Measurements from ENCODE around the gene LCE1A. TPM values are rescaled to one million over a fixed set of nuclear protein-coding genes. Genes with fewer than 3 reads are reported as not detected.
A peak's percentile ranks its signal among the peaks of the same experiment; 100 is the strongest.

Gene LCE1A
- total RNA-seq, result not detected
- long read RNA-seq, result 0 reads

GRCh38 chr1:152827173-152827572 lies at the start of gene LCE1A:
TSS of gene LCE1A (plus strand) at chr1:152827473. CDS start at chr1:152827473, 0 bp downstream.
- intact Hi-C loops (cut with DNase I, micrococcal nuclease), result no loop called here
- no peak for DNase-seq
- no peak for ATAC-seq

- ATAC-seq (no peak), DNase-seq (peak in 1 of 2 donors; percentile 11)
- intact Hi-C loops (cut with DNase I, micrococcal nuclease), result no loop called here
These were observed 49.6 kb upstream of the LCE1A start for GRCh38 chr1:152777510-152778137.

GRCh38 chr1:152783095-152783494 lies 44.2 kb upstream of the LCE1A start:
- ATAC-seq (no peak), DNase-seq (no peak)
- intact Hi-C loops (cut with DNase I, micrococcal nuclease), result no loop called here

DNA sequence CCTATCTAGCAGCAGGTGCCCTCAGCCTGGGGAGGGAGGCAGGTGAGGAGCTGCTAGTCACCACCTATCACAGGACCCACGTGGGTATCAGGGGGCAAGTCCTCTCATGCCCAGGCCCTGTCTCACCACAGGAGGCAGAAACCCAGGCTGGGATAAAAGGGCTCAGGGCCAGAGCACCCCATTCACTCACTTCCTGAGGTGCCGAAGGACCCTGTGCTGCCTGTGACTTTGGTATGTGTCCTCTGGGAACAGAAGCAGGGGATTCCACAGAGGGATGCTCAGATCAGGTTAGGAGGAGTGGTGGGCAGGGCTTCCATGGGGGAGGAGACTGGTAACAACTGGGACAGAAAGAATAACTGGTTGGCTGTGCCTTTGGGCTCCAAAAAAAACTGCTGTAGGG lies 41.2 kb upstream of the LCE1A start, which contains the start of gene LCE1E:
Gene LCE1E, plus strand, starts transcription at position 181 of the 400 bp plus-strand sequence. CDS start 1,043 bp downstream, outside the sequence.
- intact Hi-C loops (cut with DNase I, micrococcal nuclease), result no loop called here
- no peak for DNase-seq
- no peak for ATAC-seq

GRCh38 chr1:152795686-152796085 lies 31.6 kb upstream of the LCE1A start:
- ATAC-seq, result no peak
- intact Hi-C loops (cut with DNase I, micrococcal nuclease), result no loop called here
- DNase-seq, result no peak

GRCh38 chr1:152796421-152796820 lies 30.9 kb upstream of the LCE1A start, which contains the start of gene LCE1D:
TSS of gene LCE1D (plus strand) at chr1:152796721. CDS start at chr1:152797795, 1,074 bp downstream.
- intact Hi-C loops (cut with DNase I, micrococcal nuclease), result no loop called here
- ATAC-seq (no peak), DNase-seq (no peak)

GRCh38 chr1:152801333-152801732 lies 25.9 kb upstream of the LCE1A start:
- intact Hi-C loops (cut with DNase I, micrococcal nuclease), result no loop called here

GRCh38 chr1:152806576-152806975 lies 20.7 kb upstream of the LCE1A start, which contains the start of gene LCE1C:
TSS of gene LCE1C (minus strand) at chr1:152806651. CDS start at chr1:152805478, 1,173 bp downstream.
- no peak for ATAC-seq

More at GRCh38 chr1:152801333-152801732, 25.9 kb upstream of the LCE1A start:
- ATAC-seq, result no peak
- no peak for DNase-seq

GRCh38 chr1:152811050-152811449 lies 16.2 kb upstream of the LCE1A start:
- DNase-seq, result no peak
- intact Hi-C loops (cut with DNase I, micrococcal nuclease), result no loop called here
- no peak for ATAC-seq

More at GRCh38 chr1:152806576-152806975, 20.7 kb upstream of the LCE1A start, which contains the start of gene LCE1C:
- DNase-seq, result no peak
- intact Hi-C loops (cut with DNase I, micrococcal nuclease), result no loop called here

DNA sequence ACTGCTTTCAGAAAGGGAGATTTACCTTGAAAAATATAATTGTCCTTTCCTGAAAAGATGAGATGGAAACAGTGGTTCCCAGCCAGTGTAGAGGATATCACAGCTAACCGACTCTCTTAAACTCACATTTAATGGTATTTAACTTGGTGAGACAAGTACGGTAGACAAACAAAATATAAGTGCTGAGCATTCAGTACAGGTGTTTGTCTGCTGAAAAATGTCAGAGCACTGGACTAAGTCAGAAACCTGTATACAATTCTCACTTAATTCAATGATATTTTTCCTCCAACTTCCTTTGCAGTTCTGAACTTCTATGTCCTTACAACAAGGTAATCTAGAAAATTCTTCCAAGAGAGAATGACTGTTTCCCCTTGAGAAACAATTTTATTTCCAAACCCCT lies 15.6 kb upstream of the LCE1A start, which contains the start of gene LCE1B:
Gene LCE1B, plus strand, starts transcription at position 301 of the 400 bp plus-strand sequence. CDS start 476 bp downstream, outside the sequence.
- ATAC-seq (no peak), DNase-seq (no peak)
- intact Hi-C loops (cut with DNase I, micrococcal nuclease), result no loop called here

DNA sequence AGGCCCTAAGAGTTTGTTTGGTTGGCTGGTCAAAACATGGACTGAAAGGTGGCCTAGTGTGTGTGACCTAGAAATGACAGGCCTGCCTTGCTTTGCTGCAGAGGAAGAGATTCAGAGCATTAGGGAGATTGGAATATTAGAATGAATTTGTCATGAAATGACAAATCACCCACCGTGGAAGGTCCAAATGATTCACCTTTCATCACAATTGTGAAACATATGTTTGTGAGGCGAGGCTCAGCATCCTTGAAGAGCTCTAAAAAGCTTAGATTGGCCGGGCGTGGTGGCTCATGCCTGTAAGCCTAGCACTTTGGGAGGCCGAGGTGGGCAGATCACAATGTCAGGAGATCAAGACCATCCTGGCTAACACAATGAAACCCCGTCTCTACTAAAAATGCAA lies 10.0 kb upstream of the LCE1A start:
- intact Hi-C loops (cut with DNase I, micrococcal nuclease), result no loop called here
- ATAC-seq, result no peak

GRCh38 chr1:152823294-152823693 lies 4.0 kb upstream of the LCE1A start:
- no peak for DNase-seq
- intact Hi-C loops (cut with DNase I, micrococcal nuclease), result no loop called here
- no peak for ATAC-seq

More for the DNA sequence above, 10.0 kb upstream of the LCE1A start:
- no peak for DNase-seq

DNA sequence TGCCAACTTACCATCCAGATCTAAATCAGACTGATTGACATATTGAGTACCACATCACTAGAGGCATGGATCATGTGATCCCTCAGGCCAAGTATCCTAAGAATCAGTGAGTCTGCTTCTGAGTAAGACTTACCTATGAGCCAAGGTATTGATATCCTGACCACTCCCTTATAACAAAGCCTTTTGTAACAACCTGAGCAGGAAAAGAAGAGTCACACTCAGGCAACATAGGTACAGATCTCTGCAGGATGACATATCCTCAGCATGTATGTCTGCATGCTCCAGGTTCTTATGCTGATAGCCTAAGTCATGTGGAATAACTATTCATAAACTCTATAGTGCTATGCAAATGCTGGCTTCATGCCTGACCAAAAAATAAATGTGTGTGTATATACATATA lies 2.3 kb upstream of the LCE1A start:
- intact Hi-C loops (cut with DNase I, micrococcal nuclease), result no loop called here
- no peak for ATAC-seq
- DNase-seq, result no peak

- no peak for ATAC-seq
- DNase-seq, result no peak
- intact Hi-C loops (cut with DNase I, micrococcal nuclease), result no loop called here
These were observed 9.6 kb downstream of the LCE1A start for GRCh38 chr1:152836870-152837269.

- no peak for ATAC-seq
- intact Hi-C loops (cut with DNase I, micrococcal nuclease), result no loop called here
- no peak for DNase-seq
These were observed 15.3 kb downstream of the LCE1A start, which contains the start of gene LCE6A for GRCh38 chr1:152842556-152842955. TSS of gene LCE6A (plus strand) at chr1:152842856. CDS start at chr1:152843521, 665 bp downstream.

GRCh38 chr1:152855661-152856060 lies 28.4 kb downstream of the LCE1A start:
- DNase-seq, result no peak
- intact Hi-C loops (cut with DNase I, micrococcal nuclease), result no loop called here
- no peak for ATAC-seq

GRCh38 chr1:152858062-152858461 lies 30.8 kb downstream of the LCE1A start:
- DNase-seq, result no peak
- no peak for ATAC-seq
- intact Hi-C loops (cut with DNase I, micrococcal nuclease), result no loop called here

DNA sequence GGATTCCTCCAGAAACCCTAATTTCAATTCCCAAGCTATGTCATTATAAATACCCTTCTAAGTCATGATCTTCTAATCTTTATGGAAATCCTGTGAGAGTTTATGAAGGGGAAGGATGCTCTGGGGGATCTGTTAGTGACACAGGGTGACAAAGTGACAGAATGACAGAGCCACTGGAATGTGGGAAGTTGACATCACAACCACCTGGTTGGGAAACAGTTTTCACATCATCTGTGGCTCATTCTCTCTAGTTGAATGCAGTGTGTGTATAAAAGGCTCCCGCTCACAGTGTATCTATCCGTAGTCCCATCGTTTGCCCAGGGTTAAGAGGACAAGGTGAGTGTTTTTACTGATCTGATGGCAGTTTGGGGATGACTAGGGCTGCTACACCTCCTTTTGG lies 32.4 kb downstream of the LCE1A start, which contains the start of gene LCE7A:
Gene LCE7A, plus strand, starts transcription at position 301 of the 400 bp plus-strand sequence. CDS start 702 bp downstream, outside the sequence.
- ATAC-seq, result no peak

GRCh38 chr1:152860129-152860528 lies 32.9 kb downstream of the LCE1A start:
- no peak for ATAC-seq
- intact Hi-C loops (cut with DNase I, micrococcal nuclease), result loop anchor here in 1 of 2 donors (10.0 kb wide), 1 partner anchor 365 kb away; no protein-coding TSS in a partner anchor
- no peak for DNase-seq

More for the DNA sequence above, 32.4 kb downstream of the LCE1A start, which contains the start of gene LCE7A:
- DNase-seq, result no peak
- intact Hi-C loops (cut with DNase I, micrococcal nuclease), result loop anchor here in 1 of 2 donors (10.0 kb wide), 1 partner anchor 365 kb away; no protein-coding TSS in a partner anchor

DNA sequence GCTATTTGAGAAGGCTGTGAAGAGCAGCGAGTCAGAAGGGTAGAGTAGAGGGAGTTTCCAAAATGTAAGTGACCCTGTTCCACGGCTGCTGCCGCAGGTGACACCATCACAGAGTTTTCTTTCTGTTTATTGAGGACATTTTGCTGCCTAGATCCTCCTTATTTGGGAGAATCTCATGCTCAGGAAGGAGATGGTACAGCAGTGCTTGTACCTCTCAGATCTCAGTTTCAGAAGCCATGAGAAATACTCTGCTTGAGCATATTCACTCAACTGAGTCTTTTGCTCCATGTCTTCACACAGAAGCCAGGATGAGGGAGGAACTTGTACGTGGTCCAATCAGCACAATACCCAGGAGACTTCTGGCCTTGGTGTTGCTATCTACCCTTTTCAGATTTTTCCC lies 34.1 kb downstream of the LCE1A start:
- ATAC-seq (no peak), DNase-seq (no peak)
- intact Hi-C loops (cut with DNase I, micrococcal nuclease), result loop anchor here in 1 of 2 donors (10.0 kb wide), 1 partner anchor 363 kb away; no protein-coding TSS in a partner anchor
